Fibroblast of lung (primary cell): ENCODE results near the gene RERE.

Experiments
- EZH2 ChIP-seq: IDR thresholded peaks from 2 replicates; pipeline ENCODE4 v1.5.1; 2012; ENCODE audit warnings: low read length, control low read depth, mild to moderate bottlenecking; ENCODE audit errors: missing control alignments
- TF ChIP-seq, protein P1 (sequence below), 2 donors: IDR thresholded peaks in 1 of 2; conservative IDR thresholded peaks in 1 of 2; 1 replicate in 1 of 2; 2 replicates in 1 of 2; pipeline ENCODE4 v1.5.1; 2011 to 2012; ENCODE audit warnings: low read length in 2 of 2, control low read depth in 1 of 2, inconsistent platforms in 1 of 2, low read depth in 1 of 2, mild to moderate bottlenecking in 1 of 2

DNA sequence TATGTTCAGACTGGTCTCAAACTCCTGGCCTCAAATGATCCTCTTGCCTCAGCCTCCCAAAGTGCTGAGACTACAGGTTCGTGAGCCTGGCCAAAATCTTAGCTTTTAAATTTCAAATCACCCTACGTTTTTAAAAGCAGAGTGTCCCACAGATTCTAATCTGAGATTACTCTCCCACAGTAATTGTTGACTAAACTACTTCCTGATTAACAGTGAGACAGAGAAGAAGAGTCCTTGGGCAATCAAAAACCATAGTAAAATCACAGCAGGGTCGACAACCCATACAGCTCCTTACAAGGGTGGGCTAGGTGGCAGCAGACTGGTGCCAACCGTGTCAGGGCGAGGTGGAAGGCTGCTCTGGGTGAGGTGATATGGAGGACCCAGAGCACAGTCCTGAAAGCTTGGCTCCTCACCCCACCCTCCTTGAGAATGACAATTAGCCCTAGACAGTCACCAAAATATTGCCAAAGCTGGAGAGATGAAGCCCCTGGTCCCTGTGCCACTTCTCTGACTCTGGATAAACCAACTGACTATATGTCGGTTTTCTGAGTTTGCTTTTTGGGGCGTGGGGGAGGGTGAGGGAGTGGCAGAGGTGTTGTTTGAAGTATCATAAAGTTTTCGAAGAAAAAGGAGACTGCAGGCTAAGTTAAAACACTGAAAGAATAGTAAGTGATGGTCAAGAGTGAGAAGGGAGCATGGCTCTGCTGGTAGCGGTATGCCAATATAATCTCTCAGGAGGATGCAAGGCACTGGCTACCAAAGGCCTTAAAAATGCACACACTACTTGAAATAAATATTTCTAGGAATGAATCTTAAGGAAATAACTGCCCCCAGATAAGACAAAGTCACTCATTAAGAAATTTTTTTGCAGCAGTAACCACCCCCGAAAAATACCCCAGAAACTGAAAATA, 412.7 kb downstream of the RERE start:
- no peak for TF ChIP-seq EZH2
- TF ChIP-seq, protein P1, sequence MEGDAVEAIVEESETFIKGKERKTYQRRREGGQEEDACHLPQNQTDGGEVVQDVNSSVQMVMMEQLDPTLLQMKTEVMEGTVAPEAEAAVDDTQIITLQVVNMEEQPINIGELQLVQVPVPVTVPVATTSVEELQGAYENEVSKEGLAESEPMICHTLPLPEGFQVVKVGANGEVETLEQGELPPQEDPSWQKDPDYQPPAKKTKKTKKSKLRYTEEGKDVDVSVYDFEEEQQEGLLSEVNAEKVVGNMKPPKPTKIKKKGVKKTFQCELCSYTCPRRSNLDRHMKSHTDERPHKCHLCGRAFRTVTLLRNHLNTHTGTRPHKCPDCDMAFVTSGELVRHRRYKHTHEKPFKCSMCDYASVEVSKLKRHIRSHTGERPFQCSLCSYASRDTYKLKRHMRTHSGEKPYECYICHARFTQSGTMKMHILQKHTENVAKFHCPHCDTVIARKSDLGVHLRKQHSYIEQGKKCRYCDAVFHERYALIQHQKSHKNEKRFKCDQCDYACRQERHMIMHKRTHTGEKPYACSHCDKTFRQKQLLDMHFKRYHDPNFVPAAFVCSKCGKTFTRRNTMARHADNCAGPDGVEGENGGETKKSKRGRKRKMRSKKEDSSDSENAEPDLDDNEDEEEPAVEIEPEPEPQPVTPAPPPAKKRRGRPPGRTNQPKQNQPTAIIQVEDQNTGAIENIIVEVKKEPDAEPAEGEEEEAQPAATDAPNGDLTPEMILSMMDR (conservative IDR thresholded peaks at IDR 0.05 in 1 of 2, IDR thresholded peaks at IDR 0.05 in 1 of 2; ENCODE audit: low read depth in 1 of 2, low read length in 2 of 2), result no peak
